DND-41 (cell line): ENCODE results near the gene SPRED1.

Experiments
- ATAC-seq: fragments of 200-7000 bp; cut with Tn5 transposase; 3 replicates; pipeline ENCODE4 v1.9.1; 2021; ENCODE audit warnings: low read depth; ENCODE audit not compliant: insufficient read depth
- DNase-seq: peaks from one replicate; pipeline ENCODE4 v3.0.0-alpha.2; 2020
- H2AFZ ChIP-seq: 2 replicates; pipeline ENCODE4 v1.6.0; 2012; ENCODE audit warnings: low read depth, low read length
- H3K27ac ChIP-seq: 2 replicates; pipeline ENCODE4 v1.5.1; 2012; ENCODE audit warnings: low read length, inconsistent platforms
- H3K27me3 ChIP-seq: fragments of 200-600 bp; sonication (generic); 2 replicates; pipeline ENCODE4 v1.6.0; 2012; ENCODE audit warnings: low read length, mild to moderate bottlenecking, inconsistent platforms; ENCODE audit not compliant: insufficient read depth, poor library complexity
- H3K36me3 ChIP-seq: 2 replicates; pipeline ENCODE4 v1.5.1; 2012; ENCODE audit warnings: low read length, inconsistent platforms; ENCODE audit not compliant: insufficient read depth
- H3K4me1 ChIP-seq: 2 replicates; pipeline ENCODE4 v1.5.1; 2012; ENCODE audit warnings: mild to moderate bottlenecking, low read length; ENCODE audit not compliant: insufficient read depth
- H3K4me2 ChIP-seq: 2 replicates; pipeline ENCODE4 v1.6.0; 2012; ENCODE audit warnings: mild to moderate bottlenecking, moderate library complexity, low read length, inconsistent platforms; ENCODE audit not compliant: insufficient read depth
- H3K4me3 ChIP-seq, 2 experiments: fragments of 200-600 bp in 1 of 2; shearing (Covaris generic) in 1 of 2; 2 replicates each; pipeline ENCODE4 v1.5.1; 2012 to 2016; ENCODE audit warnings: inconsistent platforms in 2 of 2, low read length in 2 of 2, mild to moderate bottlenecking in 2 of 2, low read depth in 1 of 2, moderate library complexity in 1 of 2
- H3K79me2 ChIP-seq: 2 replicates; pipeline ENCODE4 v1.6.0; 2012; ENCODE audit warnings: low read length, inconsistent platforms; ENCODE audit not compliant: insufficient read depth
- H3K9ac ChIP-seq: 2 replicates; pipeline ENCODE4 v1.6.0; 2012; ENCODE audit warnings: low read depth, mild to moderate bottlenecking, inconsistent platforms, low read length, moderate library complexity
- H3K9me3 ChIP-seq: 2 replicates; pipeline ENCODE4 v1.5.1; 2012; ENCODE audit warnings: low read length, moderate library complexity, mild to moderate bottlenecking, inconsistent platforms; ENCODE audit not compliant: insufficient read depth, severe bottlenecking
- H4K20me1 ChIP-seq: 2 replicates; pipeline ENCODE4 v1.6.0; 2012; ENCODE audit warnings: low read length; ENCODE audit not compliant: insufficient read depth
- CTCF ChIP-seq: IDR thresholded peaks from 2 replicates; pipeline ENCODE4 v1.5.1; 2012; ENCODE audit warnings: borderline replicate concordance, low read length, moderate library complexity, mild to moderate bottlenecking; ENCODE audit not compliant: poor library complexity, severe bottlenecking; ENCODE audit errors: extremely low read depth
- EZH2 ChIP-seq: IDR thresholded peaks from 3 replicates; pipeline ENCODE4 v1.6.1; 2012; ENCODE audit warnings: borderline replicate concordance, low read depth, mild to moderate bottlenecking, moderate library complexity, low read length, inconsistent platforms; ENCODE audit not compliant: severe bottlenecking

Gene SPRED1

GRCh38 chr15:38263251-38263650 lies 10.6 kb downstream of the SPRED1 start:
- H3K36me3 ChIP-seq, result no peaks in the 10 kb centered on the region
- H3K79me2 ChIP-seq, result no peaks in the 10 kb centered on the region
- TF ChIP-seq CTCF (no peak), EZH2 (no peak)
- H3K9ac ChIP-seq, result no peak overlapping the region
- no peak for ATAC-seq
- no peak overlapping the region for H2AFZ ChIP-seq
- no peaks in the 10 kb centered on the region for H4K20me1 ChIP-seq
- peaks cover 4% of the 10 kb centered on the region for H3K27me3 ChIP-seq
- H3K9me3 ChIP-seq, result no peaks in the 10 kb centered on the region
- no peak overlapping the region for H3K4me2 ChIP-seq
- DNase-seq, result no peak
- H3K4me1 ChIP-seq, result no peaks in the 10 kb centered on the region
- no peak overlapping the region for H3K4me3 ChIP-seq
- H3K27ac ChIP-seq, result no peak overlapping the region

GRCh38 chr15:38263996-38264395 lies 11.4 kb downstream of the SPRED1 start:
- H2AFZ ChIP-seq, result no peak overlapping the region
- H4K20me1 ChIP-seq, result no peaks in the 10 kb centered on the region
- H3K4me2 ChIP-seq, result no peak overlapping the region
- no peaks in the 10 kb centered on the region for H3K36me3 ChIP-seq
- ATAC-seq (no peak), DNase-seq (no peak)
- no peak overlapping the region for H3K27ac ChIP-seq
- H3K4me3 ChIP-seq, result no peak overlapping the region
- no peaks in the 10 kb centered on the region for H3K79me2 ChIP-seq
- TF ChIP-seq CTCF (no peak), EZH2 (no peak)
- H3K9ac ChIP-seq, result no peak overlapping the region
- H3K4me1 ChIP-seq, result no peaks in the 10 kb centered on the region
- peaks cover 4% of the 10 kb centered on the region for H3K27me3 ChIP-seq
- H3K9me3 ChIP-seq, result no peaks in the 10 kb centered on the region

- no peaks in the 10 kb centered on the region for H3K79me2 ChIP-seq
- no peaks in the 10 kb centered on the region for H3K36me3 ChIP-seq
- no peak overlapping the region for H2AFZ ChIP-seq
- no peak for TF ChIP-seq CTCF
- no peak for TF ChIP-seq EZH2
- DNase-seq (no peak), ATAC-seq (no peak)
- peaks cover 4% of the 10 kb centered on the region for H3K27me3 ChIP-seq
- no peak overlapping the region for H3K4me3 ChIP-seq
- H3K9ac ChIP-seq, result no peak overlapping the region
- H3K27ac ChIP-seq, result no peak overlapping the region
- H3K4me2 ChIP-seq, result no peak overlapping the region
- no peaks in the 10 kb centered on the region for H3K4me1 ChIP-seq
- no peaks in the 10 kb centered on the region for H3K9me3 ChIP-seq
- no peaks in the 10 kb centered on the region for H4K20me1 ChIP-seq
Measured at GRCh38 chr15:38266247-38266986, 13.8 kb downstream of the SPRED1 start.
